Measurements from ENCODE around the gene TFIP11.

GRCh38 chr22:26444777-26445176 lies 67.5 kb downstream of the TFIP11 start:
- no peak for TF ChIP-seq CTCF (IDR thresholded peaks at IDR 0.05; ENCODE audit: insufficient read depth, low read length)
- no peak for TF ChIP-seq POLR2AphosphoS5 (IDR thresholded peaks at IDR 0.05; ENCODE audit: low read depth)
- TF ChIP-seq REST (IDR thresholded peaks at IDR 0.05; ENCODE audit: insufficient replicate concordance, low read depth): no peak

All from HL-60 (cell line).